OCI-M2 (cell line): Measurements from ENCODE around the gene SAMD11.

Source experiments
- DNase-seq: peaks from one replicate; lab custom pipeline; 2025; ENCODE audit not compliant: unreplicated experiment; lab: John Stamatoyannopoulos, UW

SAMD11 gene

DNA sequence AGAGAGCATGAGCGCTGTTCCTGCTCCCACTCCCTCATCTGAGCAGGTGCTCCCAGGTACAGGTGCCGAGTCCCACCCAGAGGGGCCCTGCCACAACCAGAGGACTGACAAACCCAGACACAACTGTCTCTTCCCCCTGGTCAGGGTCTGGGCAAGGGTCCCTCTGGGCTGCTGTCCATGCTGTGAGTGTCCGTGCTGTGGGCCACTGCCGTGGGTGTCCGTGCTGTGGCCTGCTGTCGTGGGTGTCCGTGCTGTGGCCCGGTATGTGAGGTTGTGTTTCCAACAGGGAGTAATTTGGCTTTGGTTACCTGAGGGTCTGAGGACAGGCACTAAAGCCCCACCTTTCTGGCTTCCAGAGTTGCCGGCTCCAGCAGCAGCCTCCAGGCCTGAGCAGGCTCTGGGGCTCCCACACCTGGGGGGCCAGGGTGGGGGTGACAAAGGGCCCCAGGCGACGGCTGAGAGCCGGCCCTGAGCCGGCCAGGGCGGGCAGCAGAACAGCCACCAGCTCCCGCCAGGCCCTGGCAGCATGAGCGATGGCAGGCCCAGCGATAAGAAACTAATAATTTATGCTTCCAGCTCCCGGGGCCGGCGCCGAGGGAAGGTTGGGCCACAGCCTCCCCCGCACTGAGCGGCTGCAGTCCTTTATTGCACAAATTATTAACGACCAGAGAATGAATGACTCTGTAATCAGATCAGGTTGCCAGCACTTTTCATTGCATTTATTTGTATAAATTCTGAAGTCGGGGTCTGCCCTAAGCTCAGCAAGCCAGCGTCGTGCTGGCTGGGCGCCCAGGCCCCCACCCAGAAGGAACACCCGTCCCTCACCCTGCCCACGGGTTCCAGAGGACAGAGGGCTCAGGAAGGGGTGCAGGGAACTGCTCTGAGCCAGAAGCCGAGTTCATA lies 7.3 kb upstream of the SAMD11 start:
- no peak for DNase-seq

DNA sequence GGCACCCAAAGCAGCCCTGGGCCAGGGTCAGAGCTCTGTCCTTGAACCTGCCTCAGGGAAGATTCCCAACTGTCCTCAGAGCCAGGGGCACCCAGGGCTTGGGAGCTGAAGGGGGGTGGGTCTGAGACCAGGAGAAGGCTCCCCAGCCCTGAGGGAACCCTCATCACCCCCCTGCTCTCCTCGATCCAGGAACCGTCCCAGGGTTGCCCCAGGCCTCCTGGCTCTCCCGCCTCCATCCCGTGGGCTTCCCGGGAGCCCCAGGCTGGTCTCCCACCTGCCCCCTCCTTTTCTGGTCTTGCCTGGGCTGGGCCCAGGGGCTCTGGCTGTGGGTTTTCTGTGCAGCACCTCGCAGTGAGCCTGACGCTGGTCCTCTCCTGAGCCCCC lies 6.7 kb upstream of the SAMD11 start:
- DNase-seq, result no peak

DNA sequence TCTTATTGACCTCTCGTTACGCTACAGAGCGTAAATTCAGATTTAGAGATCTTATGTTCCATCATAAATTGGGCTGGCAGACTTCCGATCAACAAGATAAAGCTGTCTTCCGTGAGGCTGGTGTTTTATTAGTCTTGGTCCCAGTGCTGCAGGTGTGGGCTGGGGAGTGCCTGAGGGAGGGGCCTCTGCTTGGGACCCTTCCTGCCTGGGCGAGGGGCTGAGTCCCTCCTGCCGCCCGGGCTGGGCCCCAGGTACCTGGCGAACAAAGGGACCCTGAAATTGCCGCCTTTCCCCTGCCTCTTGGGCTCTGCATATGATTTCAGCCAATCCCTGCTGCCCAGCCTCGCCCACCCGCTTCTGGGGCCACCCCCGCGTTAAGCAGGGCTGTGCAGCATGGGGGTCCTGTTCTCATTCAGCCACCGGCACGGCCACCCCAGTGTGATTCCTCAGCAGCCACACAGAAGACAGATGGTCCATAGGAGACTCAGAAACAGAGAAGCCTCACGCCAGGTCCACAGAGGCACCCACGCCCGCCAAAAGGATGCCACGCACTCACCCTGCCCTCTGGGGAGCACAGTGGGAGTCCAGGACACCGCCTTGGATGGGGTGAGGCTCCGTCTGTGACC lies 6.1 kb upstream of the SAMD11 start:
- no peak for DNase-seq

DNA sequence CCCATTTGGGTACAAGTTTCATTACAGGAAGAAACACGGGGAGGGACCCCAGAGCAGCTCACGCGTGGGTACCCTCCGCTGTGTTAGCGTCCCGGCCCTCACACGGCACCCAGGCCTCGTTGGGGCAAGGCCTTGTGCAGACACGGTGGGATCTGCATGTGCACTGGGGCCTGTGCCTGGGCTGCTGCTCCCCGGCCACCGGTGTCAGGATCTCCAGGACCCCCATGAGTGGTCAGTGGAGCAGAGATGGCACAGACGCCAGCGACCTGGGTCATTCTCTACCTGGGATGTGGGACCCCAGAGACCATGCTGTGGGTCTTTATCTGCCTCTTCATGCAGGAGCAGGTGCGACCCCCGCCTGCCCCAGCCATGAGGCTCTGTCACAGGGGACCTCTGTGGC lies 5.4 kb upstream of the SAMD11 start:
- DNase-seq, result no peak

DNA sequence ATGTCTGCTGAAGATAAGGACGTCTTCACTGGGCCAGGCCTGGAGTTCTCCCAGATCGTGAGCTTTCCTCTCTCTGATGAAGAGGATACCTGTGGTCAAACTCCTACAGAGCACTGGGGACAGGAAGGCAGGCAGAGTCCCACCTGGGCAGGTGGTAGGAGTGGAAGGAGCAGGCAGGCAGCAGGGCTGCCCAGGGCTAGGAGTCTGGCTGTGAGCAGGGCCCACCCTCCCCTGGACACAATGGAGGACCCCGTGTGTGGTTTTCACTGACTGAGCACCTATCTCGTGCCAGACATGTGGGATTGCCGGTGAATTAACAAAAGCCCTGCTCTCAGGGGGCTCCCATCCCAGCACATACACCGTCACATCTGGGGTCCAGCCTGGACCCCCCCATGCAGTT lies 4.9 kb upstream of the SAMD11 start:
- DNase-seq, result no peak

DNA sequence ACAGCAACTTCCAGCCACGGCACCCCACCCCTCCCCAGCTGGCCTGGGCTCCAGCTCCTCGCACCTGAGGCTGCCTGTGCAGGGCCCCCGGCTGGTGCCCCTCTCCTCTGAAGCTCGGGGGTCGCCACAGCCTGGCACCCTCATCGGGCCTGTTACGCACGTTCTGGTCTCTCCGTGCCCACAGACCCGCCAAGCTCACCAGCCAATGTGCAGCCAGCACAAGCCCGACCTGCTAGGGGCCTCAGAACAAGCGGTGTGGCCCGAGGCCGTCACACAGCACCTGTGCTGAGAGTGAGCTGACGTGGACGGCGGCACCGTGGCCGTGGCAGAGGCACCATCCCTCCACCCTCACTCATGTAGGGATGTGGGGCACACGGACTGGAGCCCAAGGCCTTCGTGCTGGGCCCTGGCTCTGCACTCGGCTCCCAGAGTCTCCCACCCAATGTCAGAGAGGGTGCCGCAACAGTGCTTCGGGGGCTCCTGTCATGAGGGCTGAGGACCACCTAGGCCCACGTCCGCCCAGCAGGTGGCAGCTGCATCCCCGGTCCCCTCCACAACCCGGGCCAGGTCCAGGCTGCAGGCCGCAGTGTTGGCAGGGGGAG lies 4.4 kb upstream of the SAMD11 start:
- DNase-seq, result no peak

DNA sequence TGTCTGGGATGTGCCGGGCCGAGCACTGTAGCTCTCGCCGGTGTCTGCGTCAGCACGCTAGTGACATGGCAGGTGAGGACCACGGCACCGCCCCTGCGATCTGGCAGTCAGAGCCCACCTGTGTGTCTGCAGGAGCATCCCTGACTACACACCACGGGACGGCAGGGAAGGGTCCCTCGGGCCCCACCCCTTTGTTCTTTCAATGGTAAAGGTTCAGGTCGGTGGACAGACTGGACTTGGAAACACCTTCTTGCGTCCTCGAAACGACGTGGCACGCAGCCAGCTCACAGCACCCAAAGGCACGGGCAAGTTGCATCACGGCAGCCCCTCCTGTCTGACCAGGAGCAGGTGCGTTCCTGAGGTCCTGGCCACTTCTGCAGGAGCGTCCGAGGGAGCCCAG lies 3.7 kb upstream of the SAMD11 start:
- DNase-seq, result no peak

DNA sequence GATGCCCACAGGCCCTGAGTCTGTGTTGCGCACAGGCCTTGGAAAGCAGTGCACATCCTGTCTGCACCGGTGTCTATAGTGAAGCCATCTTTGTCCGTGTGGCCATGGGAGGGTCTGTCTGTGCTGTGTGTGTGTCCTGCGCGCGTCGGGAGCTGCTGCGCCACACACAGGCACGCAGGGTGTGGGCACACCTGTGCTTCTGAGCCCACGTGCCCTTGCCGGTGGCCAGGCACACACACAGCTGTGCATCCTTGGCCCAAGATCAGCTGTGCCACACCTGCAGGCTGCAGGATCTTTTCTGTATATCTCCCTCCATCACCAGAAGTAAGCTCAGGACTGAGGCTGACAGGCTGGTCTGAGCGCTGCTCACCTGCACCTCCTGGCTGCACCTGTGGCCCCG lies 3.2 kb upstream of the SAMD11 start:
- DNase-seq, result no peak

DNA sequence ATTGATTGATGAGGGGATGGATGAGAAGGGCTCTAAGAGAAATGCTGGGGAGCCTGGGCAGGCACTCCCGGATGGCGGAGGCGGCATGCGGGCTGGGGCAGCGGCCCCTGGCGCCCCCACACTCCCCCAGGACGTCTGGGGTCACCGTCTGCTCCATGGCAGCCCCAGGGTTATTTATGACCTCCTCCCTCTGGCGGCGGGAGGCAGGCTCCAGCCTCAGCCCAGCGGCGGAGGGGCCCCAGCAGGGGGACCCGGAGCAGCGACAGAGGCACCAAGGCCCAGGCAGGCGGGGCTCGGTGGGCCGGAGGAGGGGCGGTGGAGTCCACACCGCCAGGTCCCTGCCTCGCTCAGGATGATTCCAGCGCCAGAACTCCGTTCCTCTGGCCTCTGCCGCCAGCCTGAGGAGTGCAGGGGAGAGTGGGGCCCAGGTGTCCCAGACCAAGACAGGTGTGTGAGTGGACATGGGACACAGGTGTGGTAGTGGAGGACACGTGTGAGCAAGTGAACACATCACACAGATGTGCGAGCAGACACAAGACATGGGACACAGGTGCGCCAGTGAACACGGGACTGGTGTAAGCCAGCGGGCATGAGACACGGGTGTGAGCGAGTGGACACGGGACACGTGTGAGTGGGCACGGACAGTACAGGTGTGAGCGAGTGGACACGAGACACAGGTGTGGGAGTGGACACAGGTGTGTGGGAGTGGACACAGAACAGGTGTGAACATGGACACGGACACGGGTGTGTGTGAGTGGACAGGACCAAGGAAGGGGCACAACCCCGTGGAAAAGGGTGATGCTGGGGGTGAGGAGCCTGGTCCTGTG lies 2.5 kb upstream of the SAMD11 start:
- DNase-seq, result no peak

DNA sequence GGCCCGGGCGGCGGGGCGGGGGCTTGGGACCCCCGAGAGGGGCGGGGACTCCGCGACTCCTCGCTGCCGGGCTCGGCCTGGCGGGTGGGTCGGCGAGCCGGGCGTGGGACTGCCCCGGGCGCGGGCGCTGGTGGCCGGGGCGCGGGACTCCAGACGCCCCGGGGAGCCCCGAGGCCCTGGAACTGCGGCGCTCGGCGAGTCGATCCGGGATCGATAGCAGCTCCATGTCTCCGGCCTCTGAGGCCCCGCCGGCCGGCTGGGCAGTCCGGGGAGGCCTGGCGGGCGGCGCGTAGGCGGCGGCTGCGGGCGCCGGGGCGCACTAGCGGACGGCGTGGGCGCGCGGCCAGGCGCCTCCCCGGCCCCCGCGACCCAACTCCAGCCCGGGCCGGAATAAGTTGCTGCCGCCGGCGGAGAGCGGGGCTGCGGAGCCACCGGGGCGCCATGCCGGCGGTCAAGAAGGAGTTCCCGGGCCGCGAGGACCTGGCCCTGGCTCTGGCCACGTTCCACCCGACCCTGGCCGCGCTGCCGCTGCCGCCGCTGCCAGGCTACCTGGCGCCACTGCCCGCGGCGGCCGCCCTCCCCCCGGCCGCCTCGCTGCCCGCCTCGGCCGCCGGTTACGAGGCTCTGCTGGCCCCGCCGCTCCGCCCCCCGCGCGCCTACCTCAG lies 400 bp downstream of the SAMD11 start:
- no peak for DNase-seq

DNA sequence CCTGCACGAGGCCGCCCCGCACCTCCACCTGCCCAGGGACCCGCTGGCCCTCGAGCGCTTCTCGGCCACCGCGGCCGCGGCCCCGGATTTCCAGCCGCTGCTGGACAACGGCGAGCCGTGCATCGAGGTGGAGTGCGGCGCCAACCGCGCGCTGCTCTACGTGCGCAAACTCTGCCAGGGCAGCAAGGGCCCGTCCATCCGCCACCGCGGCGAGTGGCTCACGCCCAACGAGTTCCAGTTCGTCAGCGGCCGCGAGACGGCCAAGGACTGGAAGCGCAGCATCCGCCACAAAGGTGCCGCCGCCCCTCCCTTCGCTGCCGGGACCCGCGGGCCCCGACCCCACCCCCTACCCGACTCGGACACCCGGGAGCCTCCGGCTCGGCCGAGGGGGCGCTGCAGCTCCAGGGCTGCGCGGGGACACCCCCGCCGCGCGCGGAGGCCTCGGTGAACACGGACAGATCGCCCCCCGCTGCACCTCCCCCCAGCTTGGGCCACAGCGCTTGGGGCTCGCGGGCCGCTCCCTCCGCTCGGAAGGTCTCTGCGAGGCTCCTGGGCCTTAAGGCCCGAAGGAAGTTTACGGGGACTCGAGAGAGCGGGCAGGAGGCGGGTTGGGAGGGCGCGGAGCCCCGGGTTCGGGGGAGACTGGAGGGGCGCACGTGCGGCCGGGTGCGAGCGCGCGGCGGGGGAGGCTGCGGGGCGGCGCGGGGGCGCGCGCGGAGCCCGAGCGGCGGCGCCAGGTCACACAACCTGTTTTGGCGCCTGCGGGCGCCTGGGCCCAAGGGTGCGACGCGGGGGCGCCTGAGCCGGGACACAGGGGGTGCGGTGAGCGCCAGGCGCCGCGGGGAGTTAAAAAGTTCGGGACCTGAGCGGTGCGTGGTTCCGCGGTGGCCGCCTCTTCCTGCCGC lies 1.2 kb downstream of the SAMD11 start:
- no peak for DNase-seq

DNA sequence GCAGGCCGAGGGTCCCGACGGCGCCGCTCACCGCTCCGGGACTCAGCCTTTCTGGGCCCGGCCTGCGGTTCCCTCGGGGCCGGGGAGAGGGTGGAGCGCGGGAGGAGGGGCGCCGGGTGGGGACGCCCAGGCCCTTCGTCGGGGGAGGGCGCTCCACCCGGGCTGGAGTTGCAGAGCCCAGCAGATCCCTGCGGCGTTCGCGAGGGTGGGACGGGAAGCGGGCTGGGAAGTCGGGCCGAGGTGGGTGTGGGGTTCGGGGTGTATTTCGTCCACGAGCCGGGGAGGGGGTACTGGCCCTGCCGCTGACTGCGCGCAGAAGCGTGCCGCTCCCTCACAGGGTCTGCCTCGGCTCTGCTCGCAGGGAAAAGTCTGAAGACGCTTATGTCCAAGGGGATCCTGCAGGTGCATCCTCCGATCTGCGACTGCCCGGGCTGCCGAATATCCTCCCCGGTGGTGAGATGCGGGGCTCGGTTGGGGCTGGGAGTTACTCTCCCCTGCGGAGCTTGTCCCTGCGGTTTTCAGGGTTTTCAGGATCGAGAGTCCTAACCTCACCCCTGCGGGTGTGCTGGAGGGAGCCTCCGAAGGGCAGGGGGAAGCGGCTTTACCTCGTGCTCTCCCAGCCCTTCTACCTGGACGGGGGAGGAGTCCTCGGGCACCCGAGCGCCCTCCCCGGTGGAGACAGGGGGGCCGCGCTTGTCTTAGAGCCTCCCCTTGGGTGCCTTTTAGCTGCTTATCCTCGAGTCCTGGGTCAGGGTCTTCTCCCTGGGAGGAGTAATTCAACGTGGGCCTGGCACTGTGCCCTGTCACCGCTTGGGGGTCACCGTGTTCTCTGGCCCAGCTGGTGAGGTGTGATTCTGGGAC lies 2.1 kb downstream of the SAMD11 start:
- DNase-seq, result no peak

DNA sequence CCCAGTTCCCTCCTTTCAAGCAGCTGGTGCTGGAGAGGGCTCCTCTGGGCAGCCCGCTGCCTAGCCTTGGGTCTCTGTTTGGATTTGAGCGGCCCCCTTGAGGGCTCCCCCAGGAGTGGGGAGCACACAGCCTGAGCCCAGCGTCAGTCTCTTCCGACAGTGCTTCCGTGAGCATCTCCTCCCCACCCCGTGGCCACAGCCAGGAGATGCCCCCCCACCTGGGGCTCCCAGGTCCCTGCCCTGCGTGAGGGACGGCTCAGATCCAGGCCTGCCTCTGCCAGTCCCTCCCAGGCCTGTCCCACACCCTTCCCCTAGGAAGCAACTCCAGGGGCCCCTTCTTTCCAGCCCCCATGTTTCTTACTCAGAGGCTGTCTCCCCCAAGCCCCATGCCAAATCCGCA lies 3.5 kb downstream of the SAMD11 start:
- no peak for DNase-seq

DNA sequence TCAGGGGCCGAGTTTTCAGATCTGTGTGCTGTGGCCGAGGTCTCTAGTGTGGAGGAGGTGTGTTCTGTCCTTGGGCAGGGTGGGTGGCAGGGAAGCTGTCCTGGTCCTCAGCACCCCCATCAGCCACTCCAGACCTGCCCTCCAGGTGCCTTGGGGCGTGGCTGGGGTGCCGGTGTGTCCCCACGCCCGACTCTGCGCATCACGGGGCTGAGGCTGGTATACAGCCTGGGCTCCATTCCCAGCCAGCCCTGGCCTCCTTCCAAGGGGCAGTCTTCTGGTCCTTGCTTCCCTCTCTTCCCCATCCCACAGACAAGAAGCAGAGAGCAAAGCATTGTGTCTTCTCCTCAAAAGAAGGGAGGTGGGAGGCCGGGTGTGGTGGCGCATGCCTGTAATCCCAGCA lies 4.0 kb downstream of the SAMD11 start:
- DNase-seq, result no peak

DNA sequence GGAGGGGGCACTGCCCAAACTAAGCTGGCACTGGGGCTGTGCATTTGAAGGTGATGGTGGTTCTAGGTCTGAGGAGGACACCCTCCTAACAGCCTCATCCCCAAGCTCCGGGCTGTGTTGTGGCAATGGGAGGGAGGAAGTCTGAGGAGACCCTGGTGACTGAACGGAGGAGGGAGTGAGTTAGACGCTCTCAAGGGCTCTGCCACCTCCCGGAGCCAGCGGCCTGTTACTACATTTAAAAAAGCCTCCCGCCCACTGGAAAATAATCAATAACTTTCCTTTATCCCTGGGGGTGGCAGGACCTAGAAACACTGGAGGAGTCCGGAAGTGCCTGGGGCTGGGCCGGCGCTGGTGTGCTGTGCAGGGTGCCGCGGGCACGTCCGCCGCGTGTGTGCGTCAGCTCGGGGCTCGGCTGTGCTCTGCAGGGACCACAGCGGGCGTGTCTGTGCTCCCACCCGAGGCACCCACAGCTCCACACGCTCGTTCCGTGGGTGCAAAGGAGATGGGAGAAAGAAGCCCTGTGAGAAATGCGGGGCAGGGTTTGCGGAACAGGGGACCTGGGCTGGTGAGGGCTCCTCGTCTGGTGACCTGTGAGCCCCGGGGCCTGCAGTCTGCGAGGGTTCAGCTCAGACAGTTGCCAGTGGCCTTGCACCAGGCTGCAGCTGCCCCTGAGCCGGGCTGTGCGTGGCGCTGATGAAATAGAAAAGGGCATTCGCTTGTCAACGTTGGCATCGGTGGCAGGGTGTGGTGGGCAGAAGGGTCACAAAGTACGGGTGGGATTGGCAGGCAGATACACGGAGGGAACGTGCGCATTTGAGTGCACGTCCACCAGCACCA lies 5.3 kb downstream of the SAMD11 start:
- no peak for DNase-seq

DNA sequence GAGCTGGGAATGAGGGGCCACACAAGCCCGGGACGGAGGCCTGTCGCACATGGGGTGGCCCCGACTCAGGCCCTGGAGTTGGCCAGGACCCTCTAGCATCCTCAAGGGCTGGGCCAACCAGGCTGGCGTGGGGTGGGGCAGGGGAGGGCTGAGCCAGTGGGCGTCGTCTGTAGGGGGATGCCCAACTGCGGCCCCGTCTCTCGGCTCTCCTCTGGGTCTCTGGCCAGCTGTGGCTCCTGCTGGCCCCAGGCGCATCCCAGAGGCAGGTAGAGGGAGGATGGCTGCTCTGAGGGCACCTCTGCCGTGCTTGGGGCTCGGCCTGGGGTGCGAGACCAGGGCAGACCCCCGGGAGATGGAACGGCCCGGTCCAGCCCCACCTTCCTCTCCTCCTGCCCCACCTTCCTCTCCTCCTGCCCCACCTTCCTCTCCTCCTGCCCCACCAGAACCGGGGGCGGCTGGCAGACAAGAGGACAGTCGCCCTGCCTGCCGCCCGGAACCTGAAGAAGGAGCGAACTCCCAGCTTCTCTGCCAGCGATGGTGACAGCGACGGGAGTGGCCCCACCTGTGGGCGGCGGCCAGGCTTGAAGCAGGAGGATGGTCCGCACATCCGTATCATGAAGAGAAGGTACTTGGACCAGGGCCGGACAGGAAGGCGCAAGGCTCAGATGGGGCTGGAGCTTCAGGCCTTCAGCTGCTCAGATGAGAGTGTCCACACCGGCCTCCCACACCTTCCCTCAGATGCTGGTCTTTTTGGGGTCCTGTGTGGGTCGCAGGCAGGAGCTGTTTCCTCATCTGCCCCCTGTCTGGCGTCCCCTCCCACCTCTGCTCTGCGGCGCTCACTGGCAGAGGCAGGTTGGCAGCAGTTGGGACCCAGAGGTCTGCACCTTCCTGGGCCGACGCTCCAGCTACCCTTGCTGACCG lies 6.2 kb downstream of the SAMD11 start:
- no peak for DNase-seq

DNA sequence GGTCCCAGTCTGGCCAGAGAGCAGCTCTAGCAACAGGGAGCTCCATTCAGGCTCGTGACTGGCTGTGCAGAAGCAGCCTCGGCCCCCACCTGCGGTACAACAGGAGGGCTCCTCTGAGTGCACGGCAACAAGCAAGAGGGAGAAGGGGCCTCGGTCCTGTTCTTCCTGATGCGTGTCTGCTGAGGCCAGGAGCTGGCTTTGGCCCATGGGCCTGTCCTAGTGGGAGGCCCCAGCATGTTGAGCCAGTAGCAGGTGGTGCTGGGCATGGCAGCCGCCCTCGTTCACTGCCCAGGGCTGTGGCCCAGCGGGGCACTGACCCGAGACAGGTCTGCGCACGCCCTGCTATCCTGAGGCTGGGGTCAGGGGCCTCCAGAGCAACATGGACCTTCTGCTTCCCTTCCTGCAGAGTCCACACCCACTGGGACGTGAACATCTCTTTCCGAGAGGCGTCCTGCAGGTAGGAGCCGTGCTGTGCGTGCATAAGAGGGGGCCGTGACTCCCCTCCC lies 7.0 kb downstream of the SAMD11 start:
- no peak for DNase-seq
